HepG2 (cell line): ENCODE data around the gene GAR1. TPM values are rescaled to one million over a fixed set of nuclear protein-coding genes. Genes with fewer than 3 reads are reported as not detected.

Source experiments
- ATAC-seq: fragments of 200-7000 bp; cut with Tn5 transposase; 3 replicates; pipeline ENCODE4 v1.9.1; 2020; ENCODE audit warnings: mild to moderate bottlenecking, moderate library complexity
- BruUV-seq: library from RNA; stranded (reverse); fragments of 400-500 nt; replicated peaks from 2 replicates; lab custom pipeline; 2021; lab: Mats Ljungman, UMichigan
- CTCF ChIA-PET: fragments of 300-600 bp; formaldehyde crosslinking; extraction: SDS; loops from one replicate; lab custom pipeline; 2021; ENCODE audit warnings: low total read pairs, inconsistent platforms, low intra/inter-chr PET ratio; lab: Yijun Ruan, JAX
- POLR2A ChIA-PET: fragments of 350-600 bp; sonication (Branson Sonifier 250); formaldehyde crosslinking; loops from one replicate; lab custom pipeline; 2020; ENCODE audit warnings: antibody characterized with exemption, inconsistent platforms; lab: Yijun Ruan, JAX
- DNase-seq: peaks from one replicate; pipeline ENCODE4 v3.0.0-alpha.2; 2015; ENCODE audit warnings: low spot score
- FAIRE-seq: peaks from 3 replicates; lab custom pipeline; 2011; peaks lifted over from hg19 to GRCh38; lab: Jason Lieb, UNC
- H2AFZ ChIP-seq: one replicate; pipeline ENCODE4 v1.6.1; 2011; ENCODE audit warnings: low read length, inconsistent platforms
- H3K27ac ChIP-seq: fragments of 300-600 bp; 3 replicates; pipeline ENCODE4 v1.8.0; 2011; ENCODE audit warnings: mixed run types, mild to moderate bottlenecking, mixed read lengths, low read length, inconsistent platforms; ENCODE audit not compliant: insufficient read depth; ENCODE audit errors: extremely low read length
- H3K27me3 ChIP-seq, 2 experiments: fragments of 200-600 bp in 1 of 2; 2 replicates in 1 of 2; 3 replicates in 1 of 2; pipeline versions ENCODE4 v1.6.0 to v1.8.0; 2011; ENCODE audit warnings: low read length in 2 of 2, mild to moderate bottlenecking in 2 of 2, moderate library complexity in 2 of 2, inconsistent platforms in 1 of 2; ENCODE audit not compliant: insufficient read depth in 2 of 2, control insufficient read depth in 1 of 2
- H3K36me3 ChIP-seq, 2 experiments: fragments of 200-600 bp in 1 of 2; replicated peaks in 1 of 2; 2 replicates in 1 of 2; 3 replicates in 1 of 2; pipeline versions ENCODE4 v1.5.1 to v1.8.0; 2011; ENCODE audit warnings: low read length in 2 of 2, inconsistent platforms in 1 of 2; ENCODE audit not compliant: insufficient read depth in 2 of 2, control insufficient read depth in 1 of 2
- H3K4me1 ChIP-seq: 2 replicates; pipeline ENCODE4 v1.5.1; 2012; ENCODE audit warnings: low read length, inconsistent platforms; ENCODE audit not compliant: insufficient read depth
- H3K4me2 ChIP-seq: 2 replicates; pipeline ENCODE4 v1.6.0; 2011; ENCODE audit warnings: low read depth, low read length, inconsistent platforms
- H3K4me3 ChIP-seq, 3 experiments: fragments of 200-600 bp in 1 of 3; sonication (generic), shearing (Covaris generic) in 1 of 3; replicated peaks in 1 of 3; 2 replicates each; pipeline ENCODE4 v1.5.1; 2011 to 2016; ENCODE audit warnings: low read length in 3 of 3, inconsistent platforms in 2 of 3, low read depth in 2 of 3, mild to moderate bottlenecking in 2 of 3, control low read depth in 1 of 3, mixed read lengths in 1 of 3; ENCODE audit not compliant: insufficient read depth in 1 of 3
- H3K79me2 ChIP-seq: one replicate; pipeline ENCODE4 v1.6.1; 2011; ENCODE audit warnings: low read length, inconsistent platforms; ENCODE audit not compliant: insufficient read depth
- H3K9ac ChIP-seq: 2 replicates; pipeline ENCODE4 v1.6.0; 2011; ENCODE audit warnings: mild to moderate bottlenecking, low read depth, low read length, inconsistent platforms; ENCODE audit not compliant: insufficient read depth
- H3K9me3 ChIP-seq: 2 replicates; pipeline ENCODE4 v1.5.1; 2012; ENCODE audit warnings: mild to moderate bottlenecking, low read length
- H4K20me1 ChIP-seq: 2 replicates; pipeline ENCODE4 v1.6.0; 2011; ENCODE audit warnings: inconsistent platforms, mild to moderate bottlenecking, low read length, moderate library complexity; ENCODE audit not compliant: insufficient read depth
- PHF5A ChIP-seq: IDR thresholded peaks from one replicate; pipeline ENCODE4 v1.6.1; 2018; ENCODE audit warnings: low read depth, missing genetic modification reagents; ENCODE audit not compliant: unreplicated experiment
- RAD51 ChIP-seq: fragments of 450-650 bp; IDR thresholded peaks from 2 replicates; pipeline ENCODE4 v1.6.1; 2016; ENCODE audit warnings: borderline replicate concordance
- SOX6 ChIP-seq, 2 experiments: fragments of 450-650 bp in 1 of 2; sonication (generic) in 1 of 2; formaldehyde crosslinking in 1 of 2; IDR thresholded peaks; 2 replicates each; pipeline versions ENCODE4 v1.4.0 to v1.6.1; 2017 to 2020; ENCODE audit warnings: antibody characterized with exemption in 1 of 2, mild to moderate bottlenecking in 1 of 2, missing genetic modification reagents in 1 of 2
- ZNF225 ChIP-seq: sonication (generic); formaldehyde crosslinking; IDR thresholded peaks from 2 replicates; pipeline ENCODE4 v1.4.0; 2020; ENCODE audit warnings: mild to moderate bottlenecking, missing genetic modification reagents
- ZNF746 ChIP-seq: sonication (generic); formaldehyde crosslinking; IDR thresholded peaks from 2 replicates; pipeline ENCODE4 v1.8.0; 2022; ENCODE audit warnings: mild to moderate bottlenecking, missing genetic modification reagents
- ZNF780A ChIP-seq: sonication (generic); formaldehyde crosslinking; IDR thresholded peaks from 2 replicates; pipeline ENCODE4 v1.8.0; 2022; ENCODE audit warnings: mild to moderate bottlenecking, missing genetic modification reagents, moderate library complexity
- WGBS: methylation state at CpG from one replicate; pipeline ENCODE4 v1.1.6; 2017; ENCODE audit warnings: low lambda C conversion rate; 5-methylcytosine and 5-hydroxymethylcytosine counted together
- in situ Hi-C: cut with HindIII; loops from 2 replicates; pipeline ENCODE4 v1.10.0; 2017; ENCODE audit warnings: low pct_unique_long_range_greater_than_20kb; ENCODE audit not compliant: extremely low pct_ligation_motif_present
- intact Hi-C: fragments of 100-400 bp; cut with micrococcal nuclease; formaldehyde crosslinking; loops from one replicate; pipeline ENCODE4 v1.10.0; 2022; ENCODE audit not compliant: unreplicated experiment
- polyA plus RNA-seq, 8 experiments: library from polyadenylated mRNA; depleted of rRNA in 3 of 8; stranded (reverse) in 7 of 8; unstranded in 1 of 8; fragments of >200 nt; fragmentation: Illumina TruSeq in 4 of 8; extraction: Trizol in 4 of 8; gene quantifications; 2 replicates each; pipeline versions ENCODE4 v1.2.1 to v1.2.3, GENCODE V29; 2011 to 2016; ENCODE audit warnings: low read depth in 4 of 8, missing spikeins in 1 of 8, mixed read lengths in 1 of 8; ENCODE audit not compliant: insufficient read depth in 1 of 8
- total RNA-seq, 5 experiments: library from RNA; depleted of rRNA; stranded (reverse); fragments of >200 nt; fragmentation: Illumina TruSeq; extraction: Trizol; gene quantifications; 2 replicates each; pipeline ENCODE4 v1.2.3, GENCODE V29; 2016; ENCODE audit warnings: low read depth in 1 of 5
- TF ChIP-seq, protein P1 (sequence below): sonication (generic); formaldehyde crosslinking; IDR thresholded peaks from 2 replicates; pipeline ENCODE4 v1.4.0; 2020; ENCODE audit warnings: mild to moderate bottlenecking, missing genetic modification reagents
- TF ChIP-seq, protein P2 (sequence below): IDR thresholded peaks from 2 replicates; pipeline ENCODE4 v1.6.1; 2016

Gene GAR1
- total and polyA plus RNA-seq, 2 of the 13 experiments (the other 11 are each of a cell fraction or from before 2014, with no cell fraction given), result 11.3 to 11.4 TPM

DNA sequence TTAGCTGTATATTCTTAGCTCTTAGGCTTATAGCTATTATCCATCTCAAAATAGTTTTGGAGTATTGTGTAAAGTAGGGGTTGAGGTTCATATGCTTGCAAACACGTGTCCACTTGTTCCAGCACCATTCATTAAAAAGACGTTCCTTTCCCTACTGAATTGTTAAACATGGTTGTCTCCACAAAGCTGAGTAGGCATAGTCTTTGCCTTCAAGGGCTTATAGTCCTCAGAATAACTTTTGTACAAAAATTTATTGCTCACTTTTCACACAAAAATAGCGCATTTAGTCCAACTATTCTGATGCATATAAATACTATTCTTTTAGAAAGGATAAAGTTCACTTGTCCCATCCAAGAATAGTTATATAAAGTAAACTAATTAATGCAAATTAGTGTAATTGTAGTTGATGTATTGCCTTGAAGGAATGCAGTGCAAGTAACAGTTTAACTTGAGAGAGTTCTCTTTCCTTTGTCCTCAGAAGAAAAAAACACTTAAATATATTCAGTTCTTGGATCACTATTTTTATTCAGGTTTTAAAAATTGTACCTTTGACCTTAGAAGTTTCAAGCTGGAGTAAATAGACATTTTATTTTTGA lies 46.5 kb downstream of the GAR1 start:
- ChIA-PET CTCF (no interaction called here), POLR2A (no interaction called here)
- no peak overlapping the region for H3K27ac ChIP-seq
- DNase-seq, result no peak
- peaks cover 10% of the 10 kb centered on the region for H3K9me3 ChIP-seq
- H2AFZ ChIP-seq, result no peak overlapping the region
- 6% methylated on average over 3 of the region's 3 CpGs for WGBS
- no peak for ATAC-seq
- no peaks in the 10 kb centered on the region for H3K27me3 ChIP-seq
- no peaks in the 10 kb centered on the region for H3K4me1 ChIP-seq
- no peak overlapping the region for H3K4me2 ChIP-seq
- FAIRE-seq, result no peak
- no peak overlapping the region for H3K4me3 ChIP-seq
- no peak overlapping the region for H3K9ac ChIP-seq
- BruUV-seq, result no TSS peak
- H3K36me3 ChIP-seq, result no peaks in the 10 kb centered on the region
- H4K20me1 ChIP-seq, result no peaks in the 10 kb centered on the region
- in situ Hi-C loops, result no loop called here
- intact Hi-C loops, result no loop called here
- no peak for TF ChIP-seq ZNF780A (CRISPR knock-in tag)
- no peaks in the 10 kb centered on the region for H3K79me2 ChIP-seq

DNA sequence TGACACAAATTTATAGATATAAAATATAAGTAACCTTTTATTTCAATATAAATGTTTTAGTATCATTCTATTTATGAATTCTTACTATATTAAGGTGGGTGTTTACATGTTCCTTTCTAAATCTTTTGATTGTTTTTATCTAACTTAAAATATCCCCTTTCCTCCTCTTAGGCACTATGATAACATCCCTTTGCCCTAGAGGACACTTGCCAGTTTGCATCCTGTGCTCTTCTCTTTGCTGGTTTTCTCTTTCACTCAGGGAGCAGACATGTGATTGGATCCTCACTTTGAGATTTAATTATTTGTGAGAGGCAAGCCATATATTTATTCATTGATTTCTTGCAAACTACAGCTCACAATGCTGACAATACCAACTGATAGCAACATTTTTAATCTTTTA lies 48.6 kb downstream of the GAR1 start:
- Histone ChIP-seq H3K27ac (no peak overlapping the region), H4K20me1 (no peaks in the 10 kb centered on the region), H3K27me3 (no peaks in the 10 kb centered on the region), H3K4me3 (no peak overlapping the region), H3K4me1 (no peaks in the 10 kb centered on the region), H3K9me3 (peaks cover 10% of the 10 kb centered on the region), H3K36me3 (no peaks in the 10 kb centered on the region), H3K4me2 (no peak overlapping the region), H3K9ac (no peak overlapping the region), H3K79me2 (no peaks in the 10 kb centered on the region), H2AFZ (no peak overlapping the region)
- POLR2A ChIA-PET, result no interaction called here
- BruUV-seq, result no TSS peak
- ATAC-seq, result no peak
- in situ Hi-C loops, result no loop called here
- DNase-seq, result no peak
- CTCF ChIA-PET, result no interaction called here
- no peak for FAIRE-seq
- TF ChIP-seq SOX6 (IDR thresholded peaks at IDR 0.05), result no peak
- no peak for TF ChIP-seq SOX6 (CRISPR knock-in tag; IDR thresholded peaks at IDR 0.05)
- TF ChIP-seq RAD51, result no peak
- TF ChIP-seq, protein P1, sequence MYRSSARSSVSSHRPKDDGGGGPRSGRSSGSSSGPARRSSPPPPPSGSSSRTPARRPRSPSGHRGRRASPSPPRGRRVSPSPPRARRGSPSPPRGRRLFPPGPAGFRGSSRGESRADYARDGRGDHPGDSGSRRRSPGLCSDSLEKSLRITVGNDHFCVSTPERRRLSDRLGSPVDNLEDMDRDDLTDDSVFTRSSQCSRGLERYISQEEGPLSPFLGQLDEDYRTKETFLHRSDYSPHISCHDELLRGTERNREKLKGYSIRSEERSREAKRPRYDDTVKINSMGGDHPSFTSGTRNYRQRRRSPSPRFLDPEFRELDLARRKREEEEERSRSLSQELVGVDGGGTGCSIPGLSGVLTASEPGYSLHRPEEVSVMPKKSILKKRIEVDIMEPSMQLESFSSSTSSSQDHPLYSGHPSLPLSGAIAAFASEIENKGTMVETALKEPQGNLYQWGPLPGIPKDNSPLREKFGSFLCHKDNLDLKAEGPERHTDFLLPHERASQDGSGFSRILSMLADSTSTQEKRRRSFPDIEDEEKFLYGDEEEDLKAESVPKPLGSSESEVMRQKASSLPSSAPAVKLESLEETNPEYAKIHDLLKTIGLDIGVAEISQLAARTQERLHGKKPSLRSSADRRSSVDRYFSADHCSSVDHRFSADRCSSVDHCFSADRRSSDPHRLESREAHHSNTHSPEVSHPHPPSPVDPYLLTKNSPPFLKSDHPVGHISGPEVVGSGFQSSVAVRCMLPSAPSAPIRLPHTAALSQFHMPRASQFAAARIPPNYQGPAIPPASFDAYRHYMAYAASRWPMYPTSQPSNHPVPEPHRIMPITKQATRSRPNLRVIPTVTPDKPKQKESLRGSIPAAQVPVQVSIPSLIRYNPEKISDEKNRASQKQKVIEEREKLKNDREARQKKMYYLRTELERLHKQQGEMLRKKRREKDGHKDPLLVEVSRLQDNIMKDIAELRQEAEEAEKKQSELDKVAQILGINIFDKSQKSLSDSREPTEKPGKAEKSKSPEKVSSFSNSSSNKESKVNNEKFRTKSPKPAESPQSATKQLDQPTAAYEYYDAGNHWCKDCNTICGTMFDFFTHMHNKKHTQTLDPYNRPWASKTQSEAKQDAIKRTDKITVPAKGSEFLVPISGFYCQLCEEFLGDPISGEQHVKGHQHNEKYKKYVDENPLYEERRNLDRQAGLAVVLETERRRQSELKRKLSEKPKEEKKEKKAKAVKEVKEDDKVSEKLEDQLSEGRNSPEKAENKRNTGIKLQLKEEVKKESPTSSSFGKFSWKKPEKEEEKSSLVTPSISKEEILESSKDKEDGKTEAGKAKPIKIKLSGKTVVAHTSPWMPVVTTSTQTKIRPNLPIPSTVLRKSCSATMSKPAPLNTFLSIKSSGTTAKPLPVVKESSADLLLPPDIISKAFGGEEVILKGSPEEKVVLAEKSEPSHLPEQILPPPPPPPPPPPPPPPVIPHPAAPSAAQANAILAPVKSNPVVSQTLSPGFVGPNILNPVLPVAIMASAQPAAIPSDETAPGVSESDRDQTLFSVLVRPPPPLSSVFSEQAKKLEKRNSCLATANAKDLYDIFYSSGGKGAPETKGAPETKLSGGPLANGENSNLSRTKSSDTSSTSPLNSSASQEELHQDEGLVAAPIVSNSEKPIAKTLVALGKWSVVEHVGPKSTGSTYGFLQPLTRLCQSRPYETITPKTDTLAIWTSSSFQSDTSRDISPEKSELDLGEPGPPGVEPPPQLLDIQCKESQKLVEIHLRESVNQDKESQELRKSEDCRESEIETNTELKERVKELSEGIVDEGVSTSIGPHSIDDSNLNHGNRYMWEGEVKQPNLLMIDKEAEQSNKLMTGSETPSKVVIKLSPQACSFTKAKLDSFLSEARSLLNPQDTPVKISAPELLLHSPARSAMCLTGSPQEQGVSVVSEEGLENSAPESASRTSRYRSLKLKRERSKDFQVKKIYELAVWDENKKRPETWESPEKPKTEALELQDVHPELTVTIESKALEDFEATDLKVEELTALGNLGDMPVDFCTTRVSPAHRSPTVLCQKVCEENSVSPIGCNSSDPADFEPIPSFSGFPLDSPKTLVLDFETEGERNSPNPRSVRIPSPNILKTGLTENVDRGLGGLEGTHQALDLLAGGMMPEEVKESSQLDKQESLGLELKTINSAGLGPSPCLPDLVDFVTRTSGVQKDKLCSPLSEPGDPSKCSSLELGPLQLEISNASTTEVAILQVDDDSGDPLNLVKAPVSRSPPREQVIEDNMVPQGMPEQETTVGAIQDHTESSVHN (CRISPR knock-in tag), result no peak
- no peak for TF ChIP-seq ZNF746 (CRISPR knock-in tag)
- TF ChIP-seq PHF5A (CRISPR knock-in tag), result no peak
- TF ChIP-seq, protein P2, sequence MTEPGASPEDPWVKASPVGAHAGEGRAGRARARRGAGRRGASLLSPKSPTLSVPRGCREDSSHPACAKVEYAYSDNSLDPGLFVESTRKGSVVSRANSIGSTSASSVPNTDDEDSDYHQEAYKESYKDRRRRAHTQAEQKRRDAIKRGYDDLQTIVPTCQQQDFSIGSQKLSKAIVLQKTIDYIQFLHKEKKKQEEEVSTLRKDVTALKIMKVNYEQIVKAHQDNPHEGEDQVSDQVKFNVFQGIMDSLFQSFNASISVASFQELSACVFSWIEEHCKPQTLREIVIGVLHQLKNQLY (CRISPR knock-in tag), result no peak
- no peak for TF ChIP-seq ZNF225 (CRISPR knock-in tag)
- intact Hi-C loops, result no loop called here
